GM12878 (cell line): ENCODE measurements around the gene GUCY1A2.

Source experiments
- CREM ChIP-seq: IDR thresholded peaks from 2 replicates; pipeline ENCODE4 v1.6.1; 2014; ENCODE audit warnings: antibody characterized with exemption, low read depth
- RFX5 ChIP-seq: IDR thresholded peaks from 2 replicates; pipeline ENCODE4 v1.6.1; 2011; ENCODE audit warnings: low read depth, low read length, improper control_type of control experiment
- TAF1 ChIP-seq: IDR thresholded peaks from 2 replicates; pipeline ENCODE4 v1.6.1; 2011; ENCODE audit warnings: mild to moderate bottlenecking, low read depth, low read length, borderline replicate concordance

DNA sequence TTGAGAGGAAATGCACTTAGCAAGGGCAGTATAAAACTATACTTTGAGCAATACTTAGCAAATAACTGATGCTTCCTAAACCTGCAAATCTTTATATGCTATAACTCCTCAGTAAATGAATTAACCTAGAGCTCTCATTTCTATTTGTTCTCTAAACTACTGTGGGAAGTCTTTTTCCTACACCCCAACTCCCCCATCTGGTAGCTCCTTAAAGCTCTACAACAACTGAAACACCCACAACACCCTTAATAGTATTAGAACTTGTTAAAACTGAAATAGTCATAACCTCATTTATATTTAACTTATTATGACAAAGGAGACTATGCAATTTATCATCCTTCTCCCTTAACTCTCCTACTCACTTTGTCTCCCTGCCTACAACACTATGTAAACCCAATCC lies 43.4 kb downstream of the GUCY1A2 start:
- no peak for TF ChIP-seq RFX5
- TF ChIP-seq TAF1, result no peak
- no peak for TF ChIP-seq CREM
